Loucy (cell line): Measurements from ENCODE around the gene TXNDC17.
A peak's percentile ranks its signal among the peaks of the same experiment; 100 is the strongest.
"Not testable (repeated sequence)": the region's sequence is repeated elsewhere in the genome, so short reads cannot be mapped to it uniquely, and the experiment has no call there.

ENCODE experiments used
- H2AFZ ChIP-seq: fragments of 200-600 bp; sonication (generic); 2 replicates; pipeline ENCODE4 v1.6.0; 2016; ENCODE audit warnings: antibody characterized with exemption, mild to moderate bottlenecking, low read length, moderate library complexity
- H3F3A ChIP-seq: fragments of 200-600 bp; 2 replicates; pipeline ENCODE4 v1.6.0; 2016; ENCODE audit warnings: antibody characterized with exemption, low read depth, mild to moderate bottlenecking
- H3K27me3 ChIP-seq: fragments of 200-600 bp; sonication (generic); 2 replicates; pipeline ENCODE4 v1.6.1; 2014; ENCODE audit warnings: low read length, mild to moderate bottlenecking; ENCODE audit not compliant: insufficient read depth, poor library complexity, severe bottlenecking
- H3K36me3 ChIP-seq: fragments of 200-600 bp; sonication (generic); 2 replicates; pipeline ENCODE4 v1.6.1; 2016; ENCODE audit warnings: low read length; ENCODE audit not compliant: insufficient read depth
- H3K4me1 ChIP-seq: fragments of 200-600 bp; sonication (generic); 2 replicates; pipeline ENCODE4 v1.5.1; 2014; ENCODE audit warnings: low read length, mild to moderate bottlenecking; ENCODE audit not compliant: insufficient read depth, poor library complexity, severe bottlenecking
- H3K4me2 ChIP-seq: fragments of 200-600 bp; sonication (generic); 2 replicates; pipeline ENCODE4 v1.6.0; 2014; ENCODE audit warnings: antibody characterized with exemption, low read length, low read depth, mild to moderate bottlenecking; ENCODE audit not compliant: poor library complexity, severe bottlenecking
- H3K4me3 ChIP-seq: fragments of 200-600 bp; sonication (generic); 2 replicates; pipeline ENCODE4 v1.5.1; 2014; ENCODE audit warnings: low read length, mild to moderate bottlenecking, mixed read lengths; ENCODE audit not compliant: poor library complexity, severe bottlenecking
- H3K79me2 ChIP-seq: fragments of 200-600 bp; sonication (generic); 2 replicates; pipeline ENCODE4 v1.6.1; 2014; ENCODE audit warnings: low read length; ENCODE audit not compliant: insufficient read depth
- H3K9ac ChIP-seq: fragments of 200-600 bp; sonication (generic); 2 replicates; pipeline ENCODE4 v1.6.0; 2014; ENCODE audit warnings: mild to moderate bottlenecking, low read depth, low read length, moderate library complexity; ENCODE audit not compliant: poor library complexity, severe bottlenecking
- H3K9me2 ChIP-seq: fragments of 200-600 bp; sonication (generic); replicated peaks from 2 replicates; pipeline ENCODE4 v1.6.1; 2016; ENCODE audit warnings: low read depth, low read length, mixed read lengths
- H3K9me3 ChIP-seq: fragments of 200-600 bp; sonication (generic); 2 replicates; pipeline ENCODE4 v1.6.1; 2014; ENCODE audit warnings: mild to moderate bottlenecking, antibody characterized with exemption, low read length, low read depth; ENCODE audit not compliant: insufficient read depth
- H4K20me1 ChIP-seq: fragments of 200-600 bp; sonication (generic); 2 replicates; pipeline ENCODE4 v1.6.0; 2014; ENCODE audit warnings: antibody characterized with exemption, low read length, mild to moderate bottlenecking; ENCODE audit not compliant: insufficient read depth, poor library complexity, severe bottlenecking
- EZH2phosphoT487 ChIP-seq: fragments of 200-600 bp; IDR thresholded peaks from 2 replicates; pipeline ENCODE4 v1.6.1; 2018; ENCODE audit warnings: antibody characterized with exemption, mild to moderate bottlenecking, moderate library complexity, borderline replicate concordance
- TF ChIP-seq, protein P1 (sequence below): fragments of 200-600 bp; sonication (generic); conservative IDR thresholded peaks from 2 replicates; pipeline ENCODE4 v1.5.1; 2014; ENCODE audit warnings: mild to moderate bottlenecking, antibody characterized with exemption, low read length

TXNDC17 gene

DNA sequence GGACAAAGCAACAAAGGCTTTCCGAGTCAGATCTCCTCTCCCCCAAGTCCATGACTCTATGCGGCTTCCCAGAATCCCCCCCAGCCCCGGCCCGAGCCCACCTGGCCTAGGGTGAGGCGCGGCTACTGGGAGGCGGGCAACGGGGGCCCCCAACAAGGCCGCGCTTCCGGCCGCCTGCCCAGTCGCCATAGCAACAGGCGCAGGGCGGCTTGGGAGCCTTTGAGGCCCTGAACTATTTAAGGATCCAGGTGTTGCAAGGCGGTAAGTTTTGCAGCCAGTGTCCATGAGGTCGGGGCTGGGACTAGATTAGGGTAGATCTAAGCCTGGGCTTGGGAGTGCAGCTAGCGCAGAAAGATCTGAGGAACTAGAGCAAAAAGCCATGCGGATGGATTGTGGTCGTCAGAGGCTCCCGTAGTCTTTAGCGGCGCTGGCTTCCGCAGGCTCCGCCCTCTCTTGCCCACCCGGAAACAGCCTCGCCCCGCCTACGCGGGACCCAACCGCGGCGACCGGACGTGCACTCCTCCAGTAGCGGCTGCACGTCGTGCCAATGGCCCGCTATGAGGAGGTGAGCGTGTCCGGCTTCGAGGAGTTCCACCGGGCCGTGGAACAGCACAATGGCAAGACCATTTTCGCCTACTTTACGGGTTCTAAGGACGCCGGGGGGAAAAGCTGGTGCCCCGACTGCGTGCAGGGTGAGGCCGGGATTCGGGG lies at the start of gene TXNDC17, which contains the start of gene KIAA0753:
TXNDC17 (plus strand) TSS at position 525 of the 711 bp plus-strand sequence; CDS start at position 548, 23 bp downstream.
KIAA0753 (minus strand) TSS at position 176 of the 711 bp plus-strand sequence. CDS start 5,608 bp downstream, outside the sequence.
- H3K9ac ChIP-seq: peak within 1 kb of the TSS; percentile 76
- H3K79me2 ChIP-seq: peaks cover 44% of the 10 kb centered on the region

DNA sequence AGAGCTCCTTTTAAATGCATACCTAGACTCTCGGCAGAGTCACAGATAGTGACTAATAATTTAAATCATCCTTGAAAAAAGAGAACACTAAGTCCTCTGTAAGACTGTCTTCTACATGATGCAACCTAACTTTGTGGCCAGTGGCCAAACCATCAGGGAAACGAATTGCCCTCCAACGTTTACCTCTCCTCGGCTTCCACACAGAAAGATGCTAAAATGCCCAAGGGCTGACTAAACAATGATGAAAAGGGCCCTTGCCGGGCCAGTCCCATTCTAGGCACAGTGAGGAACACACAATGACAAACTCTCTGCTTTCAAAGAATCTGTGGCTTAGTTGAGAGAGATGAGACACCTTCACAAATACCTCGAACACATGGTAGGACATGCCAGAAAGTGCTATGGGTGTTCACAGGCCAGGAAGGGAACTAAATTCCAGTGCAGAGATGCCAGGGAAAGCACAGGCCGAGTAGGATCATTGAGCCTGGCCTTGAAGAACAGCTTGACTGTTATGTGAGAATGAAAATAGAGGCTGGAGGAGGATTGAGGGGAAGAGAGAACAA lies 49.2 kb upstream of the TXNDC17 start:
- no peaks in the 10 kb centered on the region for H3K4me1 ChIP-seq
- no peaks in the 10 kb centered on the region for H3K9me2 ChIP-seq
- H3K9me3 ChIP-seq: no peaks in the 10 kb centered on the region
- no peaks in the 10 kb centered on the region for H3K27me3 ChIP-seq
- peaks cover 70% of the 10 kb centered on the region for H3K36me3 ChIP-seq
- no peak overlapping the region for H3K4me2 ChIP-seq
- TF ChIP-seq EZH2phosphoT487: no peak
- TF ChIP-seq, protein P1, sequence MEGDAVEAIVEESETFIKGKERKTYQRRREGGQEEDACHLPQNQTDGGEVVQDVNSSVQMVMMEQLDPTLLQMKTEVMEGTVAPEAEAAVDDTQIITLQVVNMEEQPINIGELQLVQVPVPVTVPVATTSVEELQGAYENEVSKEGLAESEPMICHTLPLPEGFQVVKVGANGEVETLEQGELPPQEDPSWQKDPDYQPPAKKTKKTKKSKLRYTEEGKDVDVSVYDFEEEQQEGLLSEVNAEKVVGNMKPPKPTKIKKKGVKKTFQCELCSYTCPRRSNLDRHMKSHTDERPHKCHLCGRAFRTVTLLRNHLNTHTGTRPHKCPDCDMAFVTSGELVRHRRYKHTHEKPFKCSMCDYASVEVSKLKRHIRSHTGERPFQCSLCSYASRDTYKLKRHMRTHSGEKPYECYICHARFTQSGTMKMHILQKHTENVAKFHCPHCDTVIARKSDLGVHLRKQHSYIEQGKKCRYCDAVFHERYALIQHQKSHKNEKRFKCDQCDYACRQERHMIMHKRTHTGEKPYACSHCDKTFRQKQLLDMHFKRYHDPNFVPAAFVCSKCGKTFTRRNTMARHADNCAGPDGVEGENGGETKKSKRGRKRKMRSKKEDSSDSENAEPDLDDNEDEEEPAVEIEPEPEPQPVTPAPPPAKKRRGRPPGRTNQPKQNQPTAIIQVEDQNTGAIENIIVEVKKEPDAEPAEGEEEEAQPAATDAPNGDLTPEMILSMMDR: no peak
- H3F3A ChIP-seq: no peaks in the 10 kb centered on the region
- H3K9ac ChIP-seq: no peak overlapping the region
- no peaks in the 10 kb centered on the region for H4K20me1 ChIP-seq
- H3K79me2 ChIP-seq: no peaks in the 10 kb centered on the region
- no peak overlapping the region for H3K4me3 ChIP-seq
- H2AFZ ChIP-seq: no peak overlapping the region

More for the DNA sequence above, at the start of gene TXNDC17, which contains the start of gene KIAA0753:
- Histone ChIP-seq H4K20me1 (peaks cover 22% of the 10 kb centered on the region), H3F3A (no peaks in the 10 kb centered on the region), H3K9me3 (no peaks in the 10 kb centered on the region), H3K4me2 (peak within 1 kb of the TSS; percentile 87), H3K27me3 (no peaks in the 10 kb centered on the region), H3K4me3 (peak within 1 kb of the TSS; percentile 88), H3K9me2 (no peaks in the 10 kb centered on the region), H3K4me1 (peaks cover 23% of the 10 kb centered on the region), H2AFZ (peak within 1 kb of the TSS; percentile 100), H3K36me3 (peaks cover 16% of the 10 kb centered on the region; the same call in 1 of the 2 replicates)
- no peak for TF ChIP-seq EZH2phosphoT487
- TF ChIP-seq, protein P1: no peak

DNA sequence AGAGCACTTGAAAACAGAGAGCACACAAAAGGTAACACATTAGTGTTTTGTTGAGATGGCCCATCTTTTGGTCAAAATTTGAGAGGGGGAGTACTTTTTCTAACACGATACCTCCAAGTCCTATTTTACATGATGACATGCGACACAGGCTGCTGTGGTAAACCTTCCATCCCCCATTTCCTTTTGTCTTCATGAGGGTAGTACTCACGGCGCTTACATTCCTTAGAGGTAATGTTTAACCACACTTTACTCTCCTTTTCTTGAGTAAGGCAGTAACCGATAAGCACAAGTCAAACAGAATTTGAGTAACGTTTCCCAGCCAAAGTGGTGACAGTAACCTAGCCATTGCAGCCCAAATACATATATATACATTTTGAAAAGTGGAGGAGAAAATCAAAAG lies 48.7 kb upstream of the TXNDC17 start:
- Histone ChIP-seq H3K9me3 (no peaks in the 10 kb centered on the region), H3K4me3 (no peak overlapping the region), H3K27me3 (no peaks in the 10 kb centered on the region), H2AFZ (no peak overlapping the region), H3K36me3 (peaks cover 68% of the 10 kb centered on the region; the same call in 1 of the 2 replicates), H3K9ac (no peak overlapping the region), H3K9me2 (no peaks in the 10 kb centered on the region), H3F3A (no peaks in the 10 kb centered on the region), H3K4me2 (no peak overlapping the region), H3K79me2 (no peaks in the 10 kb centered on the region), H4K20me1 (no peaks in the 10 kb centered on the region), H3K4me1 (no peaks in the 10 kb centered on the region)
- TF ChIP-seq, protein P1: no peak

DNA sequence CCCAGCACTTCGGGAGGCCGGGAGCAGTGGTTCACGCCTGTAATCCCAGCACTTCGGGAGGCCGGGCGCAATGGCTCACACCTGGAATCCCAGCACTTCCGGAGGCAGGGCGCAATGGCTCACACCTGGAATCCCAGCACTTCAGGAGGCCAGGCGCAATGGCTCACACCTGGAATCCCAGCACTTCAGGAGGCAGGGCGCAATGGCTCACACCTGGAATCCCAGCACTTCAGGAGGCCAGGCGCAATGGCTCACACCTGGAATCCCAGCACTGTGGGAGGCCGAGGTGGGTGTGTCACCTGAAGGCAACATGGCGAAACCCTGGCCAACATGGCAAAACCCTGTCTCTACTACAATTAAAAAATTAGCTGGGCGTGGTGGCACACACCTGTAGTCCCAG lies 47.5 kb upstream of the TXNDC17 start:
- H3K4me2 ChIP-seq, H3K4me1 ChIP-seq, H3K79me2 ChIP-seq, H3K9me2 ChIP-seq, H3K9ac ChIP-seq, H3K4me3 ChIP-seq, H3K9me3 ChIP-seq, H3K27me3 ChIP-seq, H2AFZ ChIP-seq, H3F3A ChIP-seq, H4K20me1 ChIP-seq: not testable (repeated sequence)
- peaks cover 68% of the 10 kb centered on the region; the same call in 1 of the 2 replicates for H3K36me3 ChIP-seq
